OCI-LY7 (cell line): ENCODE measurements around the gene CSE1L.

ENCODE experiments used
- CTCF ChIP-seq: fragments of 200-600 bp; sonication (generic); conservative IDR thresholded peaks from 2 replicates; pipeline ENCODE4 v1.5.1; 2014; ENCODE audit warnings: mild to moderate bottlenecking, antibody characterized with exemption, low read length, moderate library complexity, mixed read lengths
- EZH2phosphoT487 ChIP-seq: fragments of 200-600 bp; sonication (generic); IDR thresholded peaks from 2 replicates; pipeline ENCODE4 v1.6.1; 2018; ENCODE audit warnings: low read depth, borderline replicate concordance, mild to moderate bottlenecking, mixed run types, antibody characterized with exemption, low read length, moderate library complexity, mixed read lengths

DNA sequence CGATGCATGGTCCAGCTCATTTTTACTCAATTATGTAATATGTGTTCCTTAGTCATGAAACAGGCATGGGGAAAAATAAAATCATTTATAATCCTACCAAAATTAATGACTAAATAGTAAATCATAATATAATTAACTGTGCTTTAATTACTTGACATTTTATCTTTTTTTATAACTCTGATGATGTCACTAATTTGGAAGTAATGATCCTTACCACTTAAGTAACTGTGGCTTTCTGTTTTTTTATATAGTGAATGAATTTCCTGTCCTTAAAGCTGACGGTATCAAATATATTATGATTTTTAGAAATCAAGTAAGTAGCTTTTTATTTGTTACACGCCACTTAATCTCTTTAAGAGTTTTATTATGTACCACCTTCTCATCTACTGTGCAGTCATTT is 32.2 kb downstream of the CSE1L start:
- TF ChIP-seq CTCF (no peak), EZH2phosphoT487 (no peak)
